Activated CD8-positive, alpha-beta memory T cell treated with anti-CD3 and anti-CD28 coated beads, Interleukin-2, amount 50 U/mL, for 1 hour (primary cell): ENCODE data around the gene DTX3L.
A peak's percentile ranks its signal among the peaks of the same experiment; 100 is the strongest.
"Not testable (repeated sequence)": the region's sequence is repeated elsewhere in the genome, so short reads cannot be mapped to it uniquely, and the experiment has no call there.

Experiments used
- DNase-seq: peaks from one replicate; pipeline ENCODE4 v3.0.0-alpha.2; 2020; ENCODE audit errors: extremely low read depth

Gene DTX3L

GRCh38 chr3:122562923-122563716, 1.0 kb upstream of the DTX3L start:
- DNase-seq: no peak

- DNase-seq: no peak
Measured at GRCh38 chr3:122563717-122564025, 467 bp upstream of the DTX3L start.

GRCh38 chr3:122568131-122568530, 4.0 kb downstream of the DTX3L start:
- not testable (repeated sequence) for DNase-seq

- DNase-seq: no peak
Measured at GRCh38 chr3:122568755-122569154, 4.6 kb downstream of the DTX3L start.

- DNase-seq: no peak
Measured at GRCh38 chr3:122572940-122573412, 8.8 kb downstream of the DTX3L start.

GRCh38 chr3:122576174-122576940, 12.2 kb downstream of the DTX3L start:
- no peak for DNase-seq

- peak; percentile 0 for DNase-seq
Measured at GRCh38 chr3:122577409-122578031, 13.4 kb downstream of the DTX3L start, which contains the start of gene PARP15. Gene PARP15 (plus strand): TSS chr3:122577650. CDS start chr3:122577668, 18 bp downstream.

- no peak for DNase-seq
Measured at GRCh38 chr3:122578069-122578740, 14.1 kb downstream of the DTX3L start.

- DNase-seq: no peak
Measured at GRCh38 chr3:122580470-122580869, 16.3 kb downstream of the DTX3L start.

- no peak for DNase-seq
Measured at GRCh38 chr3:122581622-122582021, 17.5 kb downstream of the DTX3L start.

GRCh38 chr3:122582390-122582789, 18.3 kb downstream of the DTX3L start:
- no peak for DNase-seq

- no peak for DNase-seq
Measured at GRCh38 chr3:122586098-122586497, 22.0 kb downstream of the DTX3L start.

GRCh38 chr3:122586773-122587485, 22.8 kb downstream of the DTX3L start:
- no peak for DNase-seq

GRCh38 chr3:122587572-122587971, 23.4 kb downstream of the DTX3L start:
- DNase-seq: no peak

GRCh38 chr3:122589297-122589696, 25.2 kb downstream of the DTX3L start:
- DNase-seq: no peak

- no peak for DNase-seq
Measured at GRCh38 chr3:122590610-122591009, 26.5 kb downstream of the DTX3L start.

GRCh38 chr3:122594025-122594424, 29.9 kb downstream of the DTX3L start:
- DNase-seq: no peak

- no peak for DNase-seq
Measured at GRCh38 chr3:122598151-122598550, 34.0 kb downstream of the DTX3L start.

- no peak for DNase-seq
Measured at GRCh38 chr3:122598556-122598955, 34.4 kb downstream of the DTX3L start.

GRCh38 chr3:122602011-122602710, 38.0 kb downstream of the DTX3L start:
- no peak for DNase-seq

GRCh38 chr3:122603056-122603455, 38.9 kb downstream of the DTX3L start:
- DNase-seq: no peak
